Islet precursor cell (in vitro differentiated cells): ENCODE data around the gene UPB1.

Experiments
- DNase-seq: peaks from one replicate; pipeline ENCODE4 v3.0.0-alpha.2; 2018

UPB1 gene

DNA sequence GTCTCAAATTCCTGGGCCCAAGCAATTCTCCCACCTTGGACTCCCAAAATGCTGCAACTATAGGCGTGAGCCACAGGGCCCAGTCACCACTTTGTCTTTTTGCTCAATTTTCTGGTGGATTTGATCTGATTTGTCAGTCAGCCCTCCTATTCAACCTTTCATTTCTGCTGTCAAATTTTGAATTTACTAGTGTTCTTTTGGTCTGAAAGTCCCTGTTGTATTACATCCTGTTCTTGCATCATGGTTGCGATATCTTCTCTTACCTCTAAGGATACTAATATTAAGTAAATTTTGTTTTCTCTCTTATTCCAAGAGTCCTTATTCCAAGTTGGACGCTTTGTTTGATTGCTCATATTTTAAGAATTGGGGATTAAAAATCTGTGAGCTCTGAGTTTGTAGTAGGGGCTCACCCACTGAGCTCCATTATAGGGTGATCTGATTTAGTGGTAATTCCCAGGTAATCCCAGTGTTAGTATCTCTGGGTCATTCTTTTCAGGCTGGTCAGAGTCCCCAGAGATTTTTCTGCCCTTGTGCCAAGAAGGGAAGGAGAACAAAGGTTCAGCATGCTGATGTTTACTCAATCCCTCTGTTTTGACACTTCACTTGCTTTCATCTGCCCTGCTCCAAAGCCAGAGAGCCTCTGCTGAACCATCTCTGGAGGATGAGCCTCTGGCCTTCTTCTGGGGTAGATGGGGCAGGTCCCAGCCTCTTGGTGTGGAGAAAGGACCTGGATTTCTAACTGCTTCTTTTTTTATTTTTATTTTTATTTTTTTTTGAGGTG, 10.0 kb downstream of the UPB1 start:
- no peak for DNase-seq

DNA sequence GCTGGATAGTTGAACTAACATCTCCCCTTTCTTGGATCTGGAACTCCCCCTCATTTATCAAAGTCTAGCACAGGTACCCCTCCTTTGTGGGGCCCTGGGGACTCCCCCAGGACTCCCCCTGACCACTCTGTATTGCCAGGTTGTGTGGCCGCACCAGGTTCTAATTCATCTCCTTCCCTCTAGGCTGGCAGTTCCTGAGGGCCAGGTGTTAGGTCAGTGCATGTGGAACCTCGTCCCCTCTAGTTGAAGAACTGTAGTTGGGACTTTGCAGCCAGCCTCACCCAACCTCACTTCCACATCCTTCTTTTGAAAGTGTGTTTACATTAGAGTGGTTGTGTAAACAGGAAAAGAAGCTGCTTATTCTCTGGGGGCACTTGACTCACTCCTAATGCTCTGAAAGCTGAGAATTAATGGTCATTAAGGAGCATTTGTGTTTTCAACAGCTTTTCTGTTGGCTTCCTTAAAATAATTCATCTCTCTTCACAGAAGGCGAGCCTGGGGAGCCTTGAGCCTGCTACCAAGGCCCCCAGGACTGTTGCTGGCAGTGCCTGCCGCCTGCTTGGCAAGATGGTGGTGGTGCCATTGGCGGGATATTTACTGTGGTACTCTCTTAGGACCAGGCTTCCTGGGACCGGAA, 11.8 kb downstream of the UPB1 start:
- no peak for DNase-seq

DNA sequence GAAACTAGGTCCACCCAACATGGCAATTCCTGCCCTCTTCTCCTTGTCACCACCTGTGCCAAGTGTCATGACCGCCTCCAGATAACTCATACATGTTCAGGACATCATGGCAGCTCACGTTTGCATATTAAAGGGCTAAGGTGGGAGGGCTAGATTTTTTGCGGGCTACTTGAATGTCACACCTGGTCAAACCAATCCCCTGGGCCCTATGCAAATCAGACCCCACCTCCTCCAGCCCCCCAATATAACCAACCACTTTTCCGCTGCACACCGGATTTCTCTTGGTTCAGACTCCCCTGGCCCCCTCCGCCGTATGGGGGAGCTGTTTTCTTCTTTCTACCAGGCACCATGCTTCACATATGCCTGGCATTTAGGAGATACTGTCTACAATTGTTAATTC, 12.6 kb downstream of the UPB1 start:
- DNase-seq: no peak

DNA sequence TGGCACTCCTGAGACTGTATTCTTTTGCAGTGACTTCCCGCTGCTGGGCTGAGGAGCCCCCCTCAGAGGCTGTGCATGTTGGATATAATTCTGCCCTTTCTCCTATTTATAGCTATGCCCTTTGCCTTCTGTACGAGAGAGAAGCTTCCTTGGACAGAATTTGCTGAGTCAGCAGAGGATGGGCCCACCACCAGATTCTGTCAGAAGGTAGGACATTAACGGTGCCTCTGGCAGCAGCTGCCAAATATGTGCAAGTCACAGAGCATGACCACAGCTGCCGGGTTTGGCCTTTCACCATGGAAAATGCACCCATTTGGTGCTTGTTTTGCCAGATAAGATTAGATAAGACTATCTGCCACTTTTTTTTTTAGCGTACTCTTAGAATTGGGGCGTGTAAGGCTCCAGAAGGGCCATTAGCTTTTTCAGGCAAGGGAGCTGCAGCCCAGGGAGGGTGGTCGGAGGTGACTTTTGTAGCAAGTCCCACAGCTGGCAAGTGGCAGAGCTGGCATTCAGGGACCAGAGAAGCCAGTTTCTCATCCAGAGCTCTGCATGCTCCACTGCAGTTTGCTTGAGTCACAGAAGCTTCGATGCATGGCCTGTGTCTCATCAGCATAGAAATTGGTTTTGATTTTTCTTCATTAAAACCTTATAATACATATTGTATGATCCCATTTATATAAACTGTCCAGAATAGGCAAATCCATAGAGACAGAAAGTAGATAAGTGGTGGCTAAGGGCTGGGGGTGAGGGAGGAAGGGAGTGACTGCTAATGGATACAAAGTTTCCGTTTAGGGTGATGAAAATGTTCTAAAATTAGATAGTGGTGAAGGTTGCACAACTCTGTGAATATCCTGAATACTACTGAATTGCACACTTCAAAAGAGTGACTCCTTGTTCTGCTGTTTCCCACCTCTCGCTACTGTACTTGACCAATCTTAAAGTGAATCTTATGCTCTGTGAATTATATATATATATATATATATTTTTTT, 15.8 kb downstream of the UPB1 start:
- no peak for DNase-seq

DNA sequence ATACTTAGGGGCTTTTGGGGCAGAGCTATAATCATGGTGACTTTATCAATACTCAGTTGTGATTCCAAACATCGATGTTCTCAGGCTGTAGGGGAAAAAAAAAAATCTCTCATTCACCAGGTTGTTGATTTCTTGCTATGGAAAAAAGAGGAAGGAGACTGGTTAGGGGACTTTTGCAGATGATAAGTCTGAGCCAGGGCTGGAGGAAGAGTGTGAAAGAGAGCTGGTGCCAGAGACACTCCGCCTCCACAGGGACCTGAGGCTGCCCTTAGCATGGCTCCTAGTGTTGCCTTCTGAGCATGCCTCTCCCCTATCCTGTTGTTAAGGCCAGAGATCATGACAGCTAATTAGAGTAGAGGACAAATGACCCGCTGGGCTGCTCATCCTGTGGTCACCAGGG, 16.9 kb downstream of the UPB1 start:
- DNase-seq: no peak

DNA sequence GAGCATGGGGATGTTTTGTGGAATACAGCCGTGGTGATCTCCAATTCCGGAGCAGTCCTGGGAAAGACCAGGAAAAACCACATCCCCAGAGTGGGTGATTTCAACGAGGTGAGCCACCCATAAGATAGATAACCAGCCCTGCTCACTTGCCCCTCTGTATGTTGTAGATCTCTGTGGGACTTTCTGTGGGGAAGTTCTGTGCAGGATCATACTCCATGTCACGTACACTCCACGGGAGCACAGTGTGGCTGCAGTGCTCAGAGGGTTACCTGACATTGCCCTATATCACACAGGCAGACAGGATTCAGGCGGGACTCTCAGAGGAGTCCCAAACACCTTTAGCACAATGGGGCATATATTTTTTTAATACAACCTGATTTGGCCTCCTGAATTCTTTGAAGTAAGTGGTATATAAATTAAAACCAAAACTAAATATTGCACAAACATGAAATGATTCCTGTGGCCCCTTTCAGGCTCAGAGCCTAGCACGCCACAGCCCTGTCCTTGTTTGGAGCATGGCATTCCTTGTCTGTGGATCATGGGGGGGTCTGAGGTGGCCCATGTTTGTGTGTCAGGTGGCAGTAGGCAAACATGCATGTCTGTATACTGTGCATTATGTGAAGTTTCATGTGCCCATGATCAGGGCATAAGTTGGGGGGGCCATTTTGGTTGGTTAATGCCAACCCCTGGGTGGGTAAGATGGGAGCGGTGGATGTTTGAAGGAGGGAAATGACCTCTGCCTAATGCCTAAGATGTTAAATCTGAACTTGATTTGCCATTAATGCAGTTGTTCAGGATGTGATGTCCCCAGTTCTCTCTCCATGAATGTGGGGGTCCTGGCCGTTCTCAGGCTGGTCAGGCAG, 18.5 kb downstream of the UPB1 start:
- DNase-seq: no peak

DNA sequence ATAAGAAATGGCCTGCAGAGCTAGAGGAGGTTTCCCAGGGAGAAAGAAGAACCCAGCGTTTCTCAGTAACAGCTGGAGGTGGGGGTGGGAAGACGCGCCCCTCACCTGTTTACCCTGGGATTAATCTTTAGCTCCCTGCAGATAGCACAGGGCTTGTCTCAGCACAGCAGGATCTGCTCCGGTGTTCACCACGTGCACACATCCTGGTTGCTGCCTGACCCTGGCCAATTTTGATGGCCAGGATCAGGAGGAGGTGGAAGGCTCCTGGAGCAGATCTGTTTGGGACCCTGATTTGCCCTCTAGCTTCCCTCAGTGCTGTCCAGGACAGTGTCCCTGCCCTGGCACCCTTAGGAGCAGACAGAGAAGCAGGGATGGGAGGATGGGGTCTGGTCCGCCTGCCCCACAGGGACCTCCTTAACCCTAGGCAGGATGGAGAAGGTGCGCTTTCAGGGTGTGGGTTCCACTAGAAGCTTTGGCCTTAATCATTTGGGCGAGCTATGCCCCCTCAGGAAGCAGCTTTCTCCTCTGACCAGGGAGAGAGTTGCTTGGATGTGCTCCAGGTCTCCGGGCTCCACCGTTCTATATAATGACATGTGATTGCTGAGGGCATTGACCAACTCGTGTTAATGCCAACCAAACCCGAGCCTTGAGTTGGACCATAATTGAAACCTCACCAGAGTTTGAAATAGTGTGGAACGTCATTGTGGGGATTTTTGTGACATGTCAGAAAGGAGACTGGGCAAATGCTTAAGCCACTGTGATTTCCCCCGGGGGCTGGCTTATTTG, 19.3 kb downstream of the UPB1 start:
- DNase-seq: no peak

DNA sequence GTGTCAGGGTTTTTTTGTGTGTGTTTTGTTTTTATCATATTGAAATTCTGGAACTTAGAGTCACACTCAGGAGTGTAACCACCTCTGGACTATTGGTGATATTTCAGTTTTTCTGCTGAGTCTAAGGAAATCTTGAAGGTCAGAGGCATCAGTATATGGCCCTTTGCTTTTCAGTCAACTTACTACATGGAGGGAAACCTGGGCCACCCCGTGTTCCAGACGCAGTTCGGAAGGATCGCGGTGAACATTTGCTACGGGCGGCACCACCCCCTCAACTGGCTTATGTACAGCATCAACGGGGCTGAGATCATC, 19.9 kb downstream of the UPB1 start:
- DNase-seq: no peak

DNA sequence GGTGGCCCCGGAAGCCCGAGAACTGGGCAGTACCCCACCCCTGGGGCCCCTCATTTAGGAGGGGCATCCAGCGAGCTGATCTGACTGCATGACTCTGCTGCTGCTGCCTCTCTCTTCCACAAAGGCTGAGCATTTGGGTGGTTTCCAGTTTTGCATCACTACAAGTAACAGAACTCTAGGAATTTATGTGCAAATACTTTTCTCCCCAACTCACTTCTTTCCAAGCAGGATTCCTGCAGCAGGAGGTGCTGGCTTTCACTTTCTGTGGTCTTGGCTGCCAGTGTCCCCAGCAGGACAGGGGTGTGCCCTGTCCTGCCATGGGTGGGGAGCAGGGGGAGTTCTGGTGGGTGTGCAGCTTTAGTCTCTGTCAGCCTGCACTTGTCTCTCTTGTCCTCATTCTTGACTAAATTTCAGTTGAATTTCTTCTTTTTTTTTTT, 21.2 kb downstream of the UPB1 start:
- DNase-seq: no peak

DNA sequence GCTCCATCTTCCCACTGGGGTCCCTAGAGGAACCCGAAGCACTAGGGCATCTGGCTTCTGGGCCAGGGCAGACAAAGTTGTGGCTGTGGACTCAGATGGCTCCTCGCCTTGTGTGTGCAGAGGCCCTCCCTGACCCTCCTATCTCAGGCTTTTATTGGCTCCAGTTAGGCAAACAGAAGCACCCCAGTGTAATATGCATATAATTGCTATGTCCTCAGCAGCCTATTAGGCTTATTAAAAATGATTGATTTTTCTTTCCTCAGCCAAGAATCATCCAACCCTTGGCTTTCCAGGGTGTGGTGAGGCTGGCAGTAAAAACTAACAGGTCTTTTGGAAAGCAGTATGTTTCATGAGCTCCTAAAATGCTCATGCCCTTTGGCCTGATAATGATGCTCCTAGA, 22.3 kb downstream of the UPB1 start:
- no peak for DNase-seq

DNA sequence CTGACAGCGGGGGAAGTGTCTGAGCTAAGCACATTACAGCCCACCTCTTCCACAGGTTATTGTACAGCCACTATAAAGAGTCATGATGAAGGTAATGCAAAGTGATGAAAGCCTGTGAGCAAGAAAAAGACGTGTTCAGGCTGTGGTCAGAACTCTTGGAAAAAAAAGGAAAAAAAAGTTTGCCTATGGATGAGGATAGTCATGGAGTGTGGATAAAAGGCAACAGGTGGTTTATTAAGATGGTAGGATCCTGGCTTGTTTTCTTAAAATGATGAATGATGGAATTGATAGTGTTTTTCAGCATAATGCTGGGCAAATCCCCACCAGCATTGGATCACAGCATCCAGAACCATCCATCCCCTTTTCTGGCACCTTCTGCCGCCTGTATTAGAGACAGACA, 23.1 kb downstream of the UPB1 start:
- DNase-seq: no peak

DNA sequence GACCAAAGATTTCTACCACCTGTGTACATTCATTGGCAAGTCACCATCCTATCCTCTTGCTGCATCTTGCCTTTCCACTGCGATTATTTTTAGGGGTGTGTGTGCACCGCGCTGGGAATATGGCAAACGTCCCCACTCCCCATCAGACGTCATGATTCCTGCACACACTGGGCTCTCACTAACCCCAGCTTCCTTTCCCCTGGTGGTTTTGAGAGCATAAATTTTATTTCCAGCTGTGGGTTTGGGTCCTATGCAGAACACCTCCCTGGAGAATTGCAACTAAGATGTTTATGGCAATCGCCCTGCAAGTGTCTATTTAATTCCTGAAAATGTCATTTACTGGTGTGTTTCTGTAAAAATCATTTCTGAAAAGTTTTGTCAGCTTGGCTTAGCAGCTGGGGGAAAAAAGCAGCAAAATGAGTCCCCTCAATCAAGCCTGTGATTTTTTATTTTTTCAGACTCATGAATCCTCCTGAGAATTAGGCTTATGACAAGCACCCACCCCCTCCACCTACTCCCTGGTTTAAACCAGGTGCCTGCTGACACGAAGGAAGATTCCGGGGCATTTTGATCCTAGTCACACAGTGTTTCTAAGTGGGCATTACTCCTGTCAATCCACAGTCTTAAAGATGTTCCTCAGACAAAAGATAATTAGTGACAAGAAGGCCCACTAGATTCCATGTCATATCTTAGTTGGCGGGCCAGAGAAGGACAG, 23.8 kb downstream of the UPB1 start:
- DNase-seq: no peak

DNA sequence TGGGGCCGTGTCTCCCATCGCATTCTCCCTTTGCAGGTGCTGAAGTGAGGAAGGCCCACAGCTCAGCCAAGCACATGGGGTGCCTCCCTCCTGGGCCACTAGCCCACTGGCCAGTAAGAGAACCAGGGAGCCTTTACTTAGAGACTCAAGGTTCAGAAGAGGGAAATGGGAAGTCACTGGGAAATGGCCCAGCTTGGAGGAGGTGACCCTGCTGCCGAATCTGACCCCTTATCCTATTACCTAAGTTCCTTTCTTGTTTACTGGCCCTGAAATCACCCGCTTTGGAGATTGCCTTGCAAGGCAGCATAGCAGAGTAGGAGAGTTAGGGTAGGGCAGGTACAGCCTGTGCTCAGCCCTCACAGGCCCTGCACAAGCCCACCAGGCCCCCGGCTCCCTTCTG, 24.4 kb downstream of the UPB1 start:
- DNase-seq: no peak

DNA sequence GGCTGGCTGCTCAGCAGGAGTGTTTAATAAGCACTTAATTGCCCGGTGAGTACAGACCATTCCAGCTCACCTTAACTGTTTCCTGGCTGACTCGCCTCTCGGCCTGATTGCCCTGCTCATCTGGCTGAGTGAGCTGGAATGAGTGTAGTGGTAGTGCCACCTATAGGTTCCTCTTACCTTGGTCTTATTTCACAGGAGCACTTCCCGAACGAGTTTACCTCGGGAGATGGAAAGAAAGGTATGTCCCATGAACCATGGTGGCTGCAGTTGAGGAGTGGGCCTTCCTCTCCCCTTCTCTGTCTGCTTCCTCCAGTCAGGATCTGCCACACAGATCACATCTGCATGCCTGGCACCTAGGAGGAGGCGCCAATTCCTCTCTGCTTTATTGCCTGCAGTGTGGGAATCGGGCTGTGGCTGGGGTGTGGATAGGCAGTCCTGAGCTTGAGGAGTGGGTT, 26.7 kb downstream of the UPB1 start:
- DNase-seq: peak; percentile 96

DNA sequence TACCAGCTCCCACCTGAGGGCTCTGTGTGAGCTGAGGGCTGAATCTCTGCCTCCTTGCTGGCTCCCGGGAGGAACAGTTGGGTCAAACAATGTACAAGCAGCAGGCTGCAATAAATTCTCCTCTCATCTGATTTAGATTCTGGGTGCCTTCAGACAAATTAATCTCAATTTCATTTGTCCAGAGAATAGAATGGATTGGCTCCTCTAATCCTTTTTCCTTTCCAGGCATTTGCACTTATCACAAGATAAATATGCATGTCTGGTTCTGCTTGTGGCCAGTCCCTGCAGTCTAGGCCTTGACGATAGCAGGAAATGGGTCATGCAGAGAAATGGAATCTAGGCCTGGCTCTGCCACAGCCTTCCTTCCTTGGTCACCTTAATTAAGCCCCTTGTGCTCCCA, 28.7 kb downstream of the UPB1 start:
- no peak for DNase-seq

DNA sequence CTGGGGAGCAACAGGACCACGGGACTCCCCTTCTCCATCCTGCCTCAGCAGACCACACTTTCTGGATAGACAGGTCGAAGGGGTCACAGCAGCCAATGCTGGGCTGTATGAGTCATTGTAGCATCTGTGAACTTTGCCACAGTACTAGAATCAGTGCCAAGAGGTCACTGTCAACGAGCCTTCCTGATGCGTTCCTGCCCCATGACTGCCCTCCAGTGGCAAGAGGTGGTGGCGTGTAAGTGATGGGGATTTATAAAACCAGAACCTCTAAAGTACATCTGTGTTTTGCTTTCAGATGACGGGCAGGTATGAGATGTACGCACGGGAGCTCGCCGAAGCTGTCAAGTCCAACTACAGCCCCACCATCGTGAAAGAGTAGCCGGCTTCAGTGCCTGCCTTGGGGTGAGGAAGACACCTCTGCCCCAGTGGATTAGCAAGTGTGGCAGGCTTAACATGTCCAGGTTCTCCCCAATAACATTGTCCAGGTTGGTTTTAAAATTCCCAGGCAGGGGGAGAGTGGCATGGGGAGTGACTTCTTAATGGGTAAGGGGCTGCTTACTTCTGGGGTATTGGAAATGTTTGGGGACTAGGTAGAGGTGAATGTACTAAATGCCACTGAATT, 30.4 kb downstream of the UPB1 start:
- peak; percentile 94 for DNase-seq

DNA sequence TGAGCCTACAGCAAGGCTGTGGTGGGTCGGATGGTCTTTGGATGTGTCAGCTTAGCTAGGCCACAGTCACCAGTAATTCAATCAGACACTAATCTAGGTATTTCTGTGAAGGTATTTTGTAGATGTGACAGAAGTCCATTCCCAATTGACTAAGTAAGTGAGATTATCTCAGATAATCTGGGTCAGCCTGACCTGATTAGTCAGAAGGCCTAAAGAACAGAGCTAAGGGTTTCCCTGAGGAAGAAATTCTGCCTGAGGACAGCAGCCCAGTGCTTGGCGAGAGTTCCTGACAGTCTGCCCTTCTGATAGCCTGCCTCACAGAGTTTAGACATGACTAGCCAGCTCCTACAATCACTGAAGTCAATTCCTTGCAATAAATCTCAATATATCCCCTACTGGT, 31.1 kb downstream of the UPB1 start:
- DNase-seq: peak; percentile 80

DNA sequence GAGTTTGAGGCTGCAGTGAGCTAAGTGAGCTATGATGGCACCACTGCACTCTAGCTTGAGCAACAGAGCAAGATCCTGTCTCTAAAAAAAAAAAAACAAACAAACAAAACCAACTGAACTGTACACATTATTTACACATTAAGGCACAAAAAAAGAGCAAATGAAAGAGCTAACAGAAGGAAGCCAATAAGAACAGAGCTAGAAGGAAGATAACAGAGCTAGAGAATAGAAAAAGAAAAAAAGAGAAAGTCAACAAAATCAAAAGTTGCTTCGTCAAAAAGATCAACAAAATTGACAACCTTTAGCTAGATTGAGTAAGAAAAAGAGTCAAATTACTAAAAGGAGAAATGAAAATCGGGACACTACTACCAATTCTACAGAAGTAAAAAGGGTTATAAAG, 34.8 kb downstream of the UPB1 start:
- DNase-seq: no peak

DNA sequence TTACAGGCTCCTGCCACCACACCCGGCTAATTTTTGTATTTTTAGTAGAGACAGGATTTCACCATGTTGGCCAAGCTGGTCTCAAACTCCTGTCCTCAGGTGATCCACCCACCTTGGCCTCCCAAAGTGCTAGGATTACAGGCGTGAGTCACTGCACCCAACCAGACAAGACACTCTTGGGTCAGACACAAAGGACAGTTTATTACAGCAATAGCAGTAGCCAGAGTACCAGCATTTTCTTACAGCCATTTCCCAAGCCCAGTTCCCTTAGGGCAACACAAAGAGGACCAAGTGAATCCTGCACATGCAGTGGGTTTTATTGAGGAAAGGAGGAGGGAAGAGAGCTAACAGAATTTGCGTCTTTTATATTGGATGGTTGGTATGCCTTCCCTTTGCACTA, 35.8 kb downstream of the UPB1 start:
- peak; percentile 74 for DNase-seq

DNA sequence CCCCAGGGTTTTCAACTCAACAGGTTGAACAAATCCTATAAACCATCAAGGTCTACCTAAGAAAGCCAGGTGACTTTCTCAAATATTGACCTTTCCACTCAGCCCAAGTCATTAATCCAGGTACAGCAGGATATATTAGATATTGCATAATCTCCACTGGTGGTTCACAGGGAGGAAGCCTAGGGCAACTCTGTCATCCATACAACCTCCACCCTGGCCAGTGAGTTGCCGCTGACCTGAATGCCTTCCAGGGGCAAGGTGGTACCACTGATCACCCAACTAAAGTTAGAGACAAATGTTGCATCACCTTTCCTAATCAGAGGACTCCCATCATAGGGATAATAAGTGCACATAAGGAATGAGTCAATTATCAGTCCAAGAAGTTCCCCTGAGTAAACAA, 36.9 kb downstream of the UPB1 start:
- no peak for DNase-seq

DNA sequence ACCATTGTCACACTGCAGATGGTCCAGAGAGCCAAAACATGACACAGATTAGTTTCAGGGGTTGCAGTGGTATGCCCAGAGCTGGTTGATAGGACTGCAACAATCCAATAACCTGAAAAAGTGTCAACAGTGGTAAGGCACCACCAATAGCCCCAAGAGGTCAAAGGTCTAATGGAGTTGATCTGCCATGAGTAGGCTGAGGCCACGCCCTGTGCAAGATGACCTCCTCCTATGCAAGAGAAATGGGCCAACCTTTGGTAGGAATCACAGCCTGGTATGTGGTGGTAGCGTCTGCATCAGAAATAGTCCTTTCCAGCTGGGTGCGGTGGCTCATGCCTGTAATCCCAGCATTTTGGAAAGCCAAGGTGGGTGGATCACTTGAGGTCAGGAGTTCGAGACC, 40.2 kb downstream of the UPB1 start:
- DNase-seq: no peak
